Epithelial cell of esophagus (primary cell): ENCODE data around the gene HASPIN.
"Not testable (repeated sequence)": the region's sequence is repeated elsewhere in the genome, so short reads cannot be mapped to it uniquely, and the experiment has no call there.

Experiments
- DNase-seq: peaks from one replicate; pipeline ENCODE4 v3.0.0; 2010; ENCODE audit warnings: low read depth
- H3K4me3 ChIP-seq: 2 replicates; pipeline ENCODE4 v1.5.1; 2011; ENCODE audit warnings: mild to moderate bottlenecking, low read length, control low read depth
- TF ChIP-seq, protein P1 (sequence below): IDR thresholded peaks from 2 replicates; pipeline ENCODE4 v1.5.1; 2011; ENCODE audit warnings: low read depth, mild to moderate bottlenecking, low read length, control low read depth, inconsistent platforms; ENCODE audit not compliant: insufficient read depth; ENCODE audit errors: missing control alignments

The HASPIN gene

GRCh38 chr17:3723188-3723555 lies 531 bp upstream of the HASPIN start:
- peak overlapping the region; percentile 95 for H3K4me3 ChIP-seq
- no peak for DNase-seq
- TF ChIP-seq, protein P1, sequence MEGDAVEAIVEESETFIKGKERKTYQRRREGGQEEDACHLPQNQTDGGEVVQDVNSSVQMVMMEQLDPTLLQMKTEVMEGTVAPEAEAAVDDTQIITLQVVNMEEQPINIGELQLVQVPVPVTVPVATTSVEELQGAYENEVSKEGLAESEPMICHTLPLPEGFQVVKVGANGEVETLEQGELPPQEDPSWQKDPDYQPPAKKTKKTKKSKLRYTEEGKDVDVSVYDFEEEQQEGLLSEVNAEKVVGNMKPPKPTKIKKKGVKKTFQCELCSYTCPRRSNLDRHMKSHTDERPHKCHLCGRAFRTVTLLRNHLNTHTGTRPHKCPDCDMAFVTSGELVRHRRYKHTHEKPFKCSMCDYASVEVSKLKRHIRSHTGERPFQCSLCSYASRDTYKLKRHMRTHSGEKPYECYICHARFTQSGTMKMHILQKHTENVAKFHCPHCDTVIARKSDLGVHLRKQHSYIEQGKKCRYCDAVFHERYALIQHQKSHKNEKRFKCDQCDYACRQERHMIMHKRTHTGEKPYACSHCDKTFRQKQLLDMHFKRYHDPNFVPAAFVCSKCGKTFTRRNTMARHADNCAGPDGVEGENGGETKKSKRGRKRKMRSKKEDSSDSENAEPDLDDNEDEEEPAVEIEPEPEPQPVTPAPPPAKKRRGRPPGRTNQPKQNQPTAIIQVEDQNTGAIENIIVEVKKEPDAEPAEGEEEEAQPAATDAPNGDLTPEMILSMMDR = no peak

GRCh38 chr17:3724378-3725077 lies 825 bp downstream of the HASPIN start:
- peak overlapping the region; percentile 95 for H3K4me3 ChIP-seq
- peak; percentile 10 for DNase-seq
- TF ChIP-seq, protein P1 = no peak

GRCh38 chr17:3727041-3727440 lies 3.3 kb downstream of the HASPIN start:
- TF ChIP-seq, protein P1 = no peak
- H3K4me3 ChIP-seq = no peak overlapping the region
- no peak for DNase-seq

GRCh38 chr17:3728099-3728498 lies 4.4 kb downstream of the HASPIN start:
- DNase-seq, H3K4me3 ChIP-seq: not testable (repeated sequence)

DNA sequence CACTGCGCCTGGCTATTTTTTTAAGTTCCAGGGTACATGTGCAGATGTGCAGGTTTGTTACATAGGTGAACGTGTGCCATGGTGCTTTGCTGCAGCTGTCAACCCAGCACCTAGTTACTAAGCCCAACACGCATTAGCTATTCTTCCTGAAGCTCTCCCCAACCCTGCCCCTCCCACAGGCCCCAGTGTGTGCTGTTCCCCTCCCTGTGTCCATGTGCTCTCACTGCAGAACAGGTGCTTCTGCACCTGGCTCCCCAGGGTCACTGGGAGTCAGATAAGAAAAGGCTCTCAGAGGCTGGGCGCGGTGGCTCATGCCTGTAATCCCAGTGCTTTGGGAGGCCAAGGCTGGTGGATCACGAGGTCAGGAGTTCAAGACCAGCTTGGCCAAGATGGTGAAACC lies 6.2 kb downstream of the HASPIN start:
- TF ChIP-seq, protein P1 = no peak
- DNase-seq = no peak
- no peak overlapping the region for H3K4me3 ChIP-seq

DNA sequence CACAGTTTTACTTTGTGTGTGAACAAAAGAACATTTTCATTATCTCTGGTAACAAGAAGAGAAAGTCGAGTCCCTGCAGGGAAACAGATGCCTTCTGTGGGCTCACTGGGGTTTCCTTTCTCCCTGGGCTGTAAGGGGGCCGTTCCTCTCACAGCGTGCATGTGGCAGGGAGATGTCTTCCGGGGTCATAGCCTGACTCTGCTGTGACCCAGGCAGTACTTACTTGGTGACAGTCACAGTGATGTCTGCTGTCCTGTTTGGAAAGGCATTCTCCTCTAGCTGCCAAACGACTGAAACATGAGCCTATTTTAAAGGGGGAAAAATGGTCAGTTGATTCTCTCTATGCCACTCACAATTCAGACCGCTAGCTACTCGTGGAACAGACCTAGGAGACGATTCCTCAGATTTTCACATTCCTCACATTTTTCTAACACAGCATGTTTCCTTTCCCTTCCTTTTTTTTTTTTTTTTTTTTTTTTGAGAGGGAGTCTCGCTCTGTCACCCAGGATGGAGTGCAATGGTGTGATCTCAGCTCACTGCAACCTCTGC lies 7.3 kb downstream of the HASPIN start:
- no peak for DNase-seq

DNA sequence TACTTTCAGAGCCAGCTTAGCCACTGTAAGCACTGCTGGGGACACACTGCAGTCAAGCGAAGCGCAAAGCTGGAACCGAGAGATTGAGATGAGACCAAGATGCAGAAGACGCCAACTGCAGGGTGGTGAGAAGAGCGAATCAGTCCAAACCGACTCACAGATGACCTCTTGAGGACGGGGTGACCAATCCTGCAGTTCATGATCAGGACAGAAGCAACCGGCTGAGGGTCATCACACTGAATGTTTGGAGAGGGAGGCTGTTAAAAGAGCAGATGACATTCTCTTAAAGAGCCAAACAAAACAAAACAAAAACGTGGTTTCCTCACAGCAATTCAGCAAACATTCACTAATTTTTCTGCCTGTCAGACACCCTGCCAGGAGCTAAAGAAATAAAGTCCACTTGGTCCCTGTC lies 8.5 kb downstream of the HASPIN start:
- no peak overlapping the region for H3K4me3 ChIP-seq
- TF ChIP-seq, protein P1 = no peak
- no peak for DNase-seq

More for the DNA sequence above, 7.3 kb downstream of the HASPIN start:
- TF ChIP-seq, protein P1 = no peak
- H3K4me3 ChIP-seq = no peak overlapping the region

DNA sequence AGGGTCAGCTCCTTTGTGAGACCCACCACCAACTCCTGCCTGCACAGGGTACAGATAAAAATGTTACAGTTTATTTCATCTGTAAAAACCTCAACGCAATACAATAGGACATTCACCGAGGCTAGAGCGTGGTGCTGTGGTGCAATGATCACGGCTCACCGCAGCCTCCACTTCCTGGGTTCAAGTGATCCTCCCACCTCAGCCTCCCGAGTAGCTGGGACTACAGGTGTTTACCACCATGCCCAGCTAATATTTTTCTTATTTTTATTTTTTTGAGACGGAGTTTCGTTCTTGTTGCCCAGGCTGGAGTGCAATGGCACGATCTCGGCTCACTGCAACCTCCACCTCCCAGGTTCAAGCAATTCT lies 11.2 kb downstream of the HASPIN start:
- DNase-seq, H3K4me3 ChIP-seq: not testable (repeated sequence)
